ENCODE results near the gene FYN.

Gene FYN

DNA sequence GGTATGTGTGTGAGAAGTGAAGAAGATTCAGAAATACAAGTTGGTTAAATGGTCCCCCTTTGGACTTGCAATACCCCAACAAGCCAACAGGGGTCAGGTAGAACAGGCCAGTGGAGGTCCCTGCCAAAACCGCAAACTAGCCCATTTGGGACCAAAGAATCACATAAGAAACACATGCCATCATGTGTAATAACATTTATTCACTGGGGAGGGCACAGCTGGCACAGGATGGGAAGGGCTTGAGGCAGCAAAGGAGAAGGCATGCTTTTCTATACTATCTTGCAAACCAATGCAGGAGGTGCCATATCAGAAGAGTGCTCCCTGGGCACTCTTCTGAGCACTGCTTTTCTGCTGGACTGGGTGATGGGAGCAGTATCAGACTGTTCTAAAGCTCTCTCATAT lies 151.5 kb downstream of the FYN start:
- DNase-seq, result peak; percentile 33

- DNase-seq, result no peak
These were observed 152.2 kb downstream of the FYN start for GRCh38 chr6:111720931-111721496.

DNA sequence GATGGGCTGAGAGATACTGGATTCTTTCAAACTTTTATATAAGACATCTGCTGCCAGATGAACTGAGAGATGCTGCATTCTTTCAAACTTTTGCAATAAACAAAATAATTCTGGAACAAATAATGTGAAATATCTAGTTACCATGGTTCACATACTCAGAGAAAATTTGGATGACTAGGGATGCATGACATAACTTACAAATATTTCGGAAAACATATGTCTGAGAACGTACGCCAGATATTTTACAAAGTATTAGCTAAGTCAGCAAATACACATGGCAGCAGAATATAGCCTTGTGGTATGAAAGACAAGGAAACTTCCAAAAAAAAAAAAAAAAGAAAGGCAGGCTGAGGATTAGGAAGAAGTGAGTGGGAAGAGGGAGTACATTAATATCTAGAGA lies 154.3 kb downstream of the FYN start:
- DNase-seq, result no peak

GRCh38 chr6:111718326-111718725 lies 154.9 kb downstream of the FYN start:
- DNase-seq, result no peak

DNA sequence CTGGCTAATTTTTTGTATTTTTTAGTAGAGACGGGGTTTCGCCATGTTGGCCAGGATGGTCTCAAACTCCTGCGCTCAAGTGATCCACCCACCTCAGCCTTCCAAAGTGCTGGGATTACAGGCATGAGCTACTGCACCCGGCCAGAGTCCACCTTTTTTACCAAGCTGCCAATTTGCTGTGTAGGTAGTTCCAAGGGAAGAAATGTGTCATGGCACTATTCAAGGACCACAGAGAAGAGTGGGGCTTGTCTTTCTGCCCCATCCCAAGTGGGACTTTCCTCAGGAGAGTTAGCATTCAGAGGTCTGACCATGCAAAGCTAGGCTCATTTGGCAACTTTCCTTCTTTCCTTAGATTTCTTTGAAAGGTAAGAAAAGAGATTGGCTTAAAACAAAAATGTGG lies 155.6 kb downstream of the FYN start:
- DNase-seq, result no peak

- no peak for DNase-seq
These were observed 156.9 kb downstream of the FYN start for GRCh38 chr6:111716325-111716724.

- no peak for DNase-seq
These were observed 157.9 kb downstream of the FYN start for GRCh38 chr6:111715321-111715720.

- DNase-seq, result no peak
These were observed 158.6 kb downstream of the FYN start for GRCh38 chr6:111714416-111715270.

DNA sequence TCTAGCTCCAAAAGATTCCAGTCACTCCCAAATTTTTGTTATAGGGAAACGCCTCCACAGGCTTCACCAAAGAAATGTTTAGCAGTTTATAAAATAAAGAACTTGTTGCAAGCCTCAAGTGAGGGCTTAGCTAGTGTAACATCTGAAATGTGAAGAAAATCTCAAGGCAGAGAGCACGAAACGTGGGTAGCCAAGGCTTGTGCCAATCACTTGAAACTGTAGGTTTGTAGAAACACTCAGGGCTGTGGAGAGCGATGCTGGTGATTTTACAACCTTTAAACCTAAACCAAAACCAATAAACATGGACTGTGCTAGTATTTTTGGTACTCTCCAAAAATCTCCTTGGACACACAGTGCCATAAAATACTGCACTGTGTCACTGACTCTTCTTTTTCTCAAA lies 159.4 kb downstream of the FYN start:
- DNase-seq, result no peak

DNA sequence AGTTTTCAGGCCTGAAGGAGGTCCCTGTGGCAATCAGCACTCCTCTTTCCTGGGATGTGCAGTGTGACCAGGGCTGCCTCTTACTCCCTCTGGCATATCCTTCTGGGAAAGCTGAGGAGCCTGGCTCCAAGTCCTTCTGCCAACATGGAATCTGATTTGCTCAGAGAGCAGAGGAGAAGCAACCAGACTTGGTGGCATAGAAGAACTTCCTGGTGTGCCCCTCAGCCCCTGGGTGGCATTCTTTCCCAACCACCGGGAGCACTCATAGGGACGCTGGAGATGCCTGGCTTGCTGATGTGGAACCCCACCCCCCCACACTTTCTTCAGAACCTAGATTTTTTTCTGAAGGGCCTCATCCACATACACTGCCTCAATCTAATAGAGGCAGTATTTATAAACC lies 160.0 kb downstream of the FYN start:
- DNase-seq, result no peak

DNA sequence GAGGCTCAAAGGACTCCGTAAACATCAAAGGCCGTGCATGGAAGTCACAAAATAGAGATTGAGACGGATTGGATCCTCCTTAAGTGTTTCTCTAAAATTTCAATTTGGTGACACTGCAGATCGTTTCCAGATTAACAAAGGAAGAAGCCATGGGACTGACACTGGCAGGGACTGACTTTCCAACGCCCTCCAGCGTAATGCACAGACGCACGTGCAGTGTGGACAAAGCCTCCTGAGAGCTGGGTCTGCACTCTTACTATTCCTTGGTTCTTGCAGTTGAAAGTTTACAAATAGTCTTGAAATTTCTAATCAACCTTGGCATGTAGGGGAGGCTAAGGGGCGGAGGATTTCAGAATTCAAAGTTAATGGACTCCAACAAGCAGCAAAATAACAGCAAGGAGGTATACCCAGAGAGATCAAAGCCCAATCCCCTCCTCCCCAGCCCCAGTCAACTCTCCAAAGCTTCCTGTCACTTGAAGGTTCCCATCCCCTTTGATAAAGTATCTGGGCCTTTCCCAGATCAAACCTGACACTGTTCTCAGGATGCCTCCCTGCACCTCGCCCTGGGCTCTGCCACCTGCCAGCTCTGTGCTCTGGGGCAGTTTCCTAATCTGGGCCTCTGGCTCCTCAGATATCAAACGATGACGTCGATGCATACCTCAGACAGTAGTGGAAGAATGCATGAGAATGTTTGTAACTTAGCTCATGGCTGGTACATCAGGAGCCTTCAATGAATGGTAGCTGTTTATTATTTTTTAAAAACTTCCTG lies 161.1 kb downstream of the FYN start:
- no peak for DNase-seq

DNA sequence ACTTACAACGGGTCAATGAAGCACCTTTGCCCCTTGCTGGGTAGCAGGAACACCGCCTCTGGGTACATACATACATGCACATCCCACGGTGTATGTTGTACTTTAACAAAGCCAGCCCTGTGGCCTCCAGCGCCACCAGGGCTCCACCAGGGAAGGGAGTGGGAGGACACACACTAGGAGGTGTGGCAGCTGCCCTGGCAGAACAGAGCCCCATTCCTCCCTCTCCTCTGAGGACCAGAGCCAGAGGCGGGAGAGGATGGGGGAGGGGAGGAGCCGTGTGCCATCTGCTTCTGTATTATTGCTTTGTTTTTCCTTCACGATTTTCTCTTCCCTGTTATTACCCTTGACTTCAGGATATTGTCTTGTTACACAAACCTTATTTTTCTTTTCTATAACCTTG lies 161.8 kb downstream of the FYN start:
- DNase-seq, result no peak

DNA sequence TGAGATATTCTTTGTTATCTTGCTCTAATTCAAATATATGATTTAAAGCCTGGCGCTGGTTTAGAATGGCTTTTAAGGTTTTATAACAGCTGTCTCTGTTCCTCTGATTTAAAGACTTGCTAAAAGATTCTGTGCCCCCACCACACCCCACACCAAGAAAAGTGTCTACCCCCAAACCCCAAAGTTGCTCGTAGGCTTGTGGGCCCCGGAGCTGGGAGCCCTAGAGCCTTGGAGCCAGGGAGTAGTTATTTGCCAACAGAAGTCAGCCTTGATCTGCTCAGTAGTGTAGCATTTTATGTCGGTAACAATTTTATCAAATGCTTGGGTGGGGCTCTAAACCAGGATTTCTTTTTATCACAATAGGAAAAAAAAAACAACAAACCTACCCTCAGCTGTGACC lies 162.3 kb downstream of the FYN start:
- DNase-seq, result no peak

- DNase-seq, result no peak
These were observed 162.8 kb downstream of the FYN start for GRCh38 chr6:111710439-111710838.

DNA sequence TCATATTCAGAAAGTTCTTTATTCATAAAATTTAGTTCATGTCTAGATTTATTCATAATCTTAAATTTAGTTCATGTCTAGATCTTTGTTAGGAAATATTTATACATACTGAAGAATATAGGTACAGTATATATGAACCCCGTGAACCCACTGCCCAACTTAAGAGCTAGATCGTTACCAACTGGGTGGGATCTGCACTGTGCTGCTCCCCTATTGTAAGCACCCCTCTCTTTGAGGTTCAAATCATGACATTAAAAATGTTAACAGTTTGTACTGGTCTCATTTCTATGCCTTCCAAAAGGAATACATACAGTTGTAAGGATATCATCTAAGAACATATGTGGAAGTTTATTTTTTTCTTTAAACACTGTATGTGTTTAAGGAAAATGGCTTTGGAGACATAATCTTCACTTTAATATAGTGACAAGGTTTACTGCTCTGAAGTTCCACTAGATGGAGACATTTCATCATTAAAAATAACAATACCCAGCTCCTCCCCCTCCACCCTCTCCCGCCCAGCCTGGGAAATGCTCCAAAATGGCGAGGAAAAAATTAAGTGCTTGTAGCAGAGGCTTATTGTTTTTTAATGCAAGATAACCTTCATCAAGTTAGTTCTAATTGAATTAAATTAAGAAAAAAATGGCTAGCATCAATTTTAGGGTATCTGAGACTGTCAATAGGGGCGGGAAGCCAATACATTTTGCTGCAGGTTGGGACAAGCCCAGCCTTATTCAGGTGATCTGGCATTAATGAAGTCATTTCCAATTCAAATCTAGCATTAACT lies 163.4 kb downstream of the FYN start:
- peak; percentile 76 for DNase-seq

DNA sequence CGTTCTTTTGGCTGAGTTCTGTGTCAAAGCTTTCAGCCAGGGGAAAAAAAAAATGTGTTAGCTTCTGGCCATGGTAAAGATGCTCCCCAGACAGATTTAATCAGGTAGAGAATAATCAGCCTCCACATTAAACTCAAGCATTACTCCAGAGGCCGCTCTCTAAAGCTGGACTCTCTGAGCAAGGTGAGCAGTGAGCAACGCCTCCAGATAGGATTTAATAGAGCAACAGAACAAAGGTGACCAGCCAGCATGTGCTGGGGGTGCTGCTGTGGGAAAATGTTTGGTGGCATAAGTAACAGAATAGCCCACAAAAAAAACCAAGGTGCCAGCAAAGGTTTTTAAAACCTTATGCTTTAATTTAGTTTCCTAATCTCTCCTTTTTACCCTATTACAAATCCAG lies 164.1 kb downstream of the FYN start:
- DNase-seq, result no peak

- DNase-seq, result no peak
These were observed 165.5 kb downstream of the FYN start for GRCh38 chr6:111707773-111708172.

- DNase-seq, result no peak
These were observed 166.3 kb downstream of the FYN start for GRCh38 chr6:111706841-111707391.

DNA sequence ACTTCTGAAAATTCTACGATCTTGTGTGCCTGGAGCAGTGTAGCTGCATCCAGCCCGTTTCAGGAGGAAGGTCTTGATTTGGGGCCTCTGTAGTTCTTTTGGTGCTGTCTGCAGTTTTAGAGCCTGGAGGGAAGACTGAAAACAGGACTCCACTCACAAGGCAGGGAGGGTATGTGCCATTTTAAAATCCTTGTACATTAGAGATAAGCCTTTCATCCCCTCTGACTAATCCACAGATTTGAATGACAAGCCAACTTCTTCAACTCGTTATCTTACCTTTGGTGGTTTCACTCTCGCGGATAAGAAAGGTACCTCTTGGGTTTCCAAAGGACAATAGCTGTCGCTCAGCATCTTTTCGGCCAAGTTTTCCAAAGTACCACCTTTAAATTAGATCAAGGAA lies 169.5 kb downstream of the FYN start:
- DNase-seq, result no peak

GRCh38 chr6:111702268-111702667 lies 171.0 kb downstream of the FYN start:
- DNase-seq, result no peak

- no peak for DNase-seq
These were observed 172.1 kb downstream of the FYN start for GRCh38 chr6:111701146-111701545.

- DNase-seq, result no peak
These were observed 173.0 kb downstream of the FYN start for GRCh38 chr6:111700135-111700690.

DNA sequence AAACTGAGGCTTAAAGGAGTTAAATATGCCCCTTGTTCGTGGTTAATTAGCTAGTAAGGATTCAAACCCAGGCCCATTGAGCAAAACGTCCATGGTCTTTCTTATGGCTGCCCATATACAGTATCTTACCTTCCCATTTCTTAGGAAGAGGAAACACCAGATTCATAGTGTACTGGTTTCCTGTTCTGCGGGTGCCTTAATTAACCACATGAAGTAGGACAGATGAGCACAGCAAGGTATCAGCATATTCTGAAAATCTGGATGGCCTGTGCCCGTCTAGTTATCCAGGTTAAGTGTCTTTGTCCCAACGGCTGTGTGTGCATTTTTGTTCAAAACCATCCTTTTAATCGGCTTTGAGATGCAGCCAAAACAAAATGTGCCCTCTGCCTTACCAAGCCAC lies 174.1 kb downstream of the FYN start:
- DNase-seq, result no peak

All from inflammatory macrophage treated with lipopolysaccharide for 4 hours (primary cell).